Bronchus fibroblast of lung (primary cell): Measurements from ENCODE around the gene C1orf56. TPM values are rescaled to one million over a fixed set of nuclear protein-coding genes. Genes with fewer than 3 reads are reported as not detected.

Experiments used
- total RNA-seq: library from RNA; depleted of rRNA; stranded (reverse); fragments of >200 nt; gene quantifications from 2 replicates; pipeline ENCODE4 v1.2.3, GENCODE V29; 2015

The C1orf56 gene
- total RNA-seq = 3.0 and 3.4 TPM in 2 replicates

GRCh38 chr1:151047591-151047924 is at the start of gene C1orf56:
C1orf56 (plus strand) TSS chr1:151047751; CDS start chr1:151047848, 97 bp downstream.

GRCh38 chr1:151006327-151007052 is 41.1 kb upstream of the C1orf56 start, which contains the start of gene MINDY1:
MINDY1 (minus strand) TSS chr1:151006902; CDS start chr1:151002617, 4,285 bp downstream.

GRCh38 chr1:151008244-151009205 is 39.0 kb upstream of the C1orf56 start, which contains the start of gene PRUNE1:
PRUNE1 (plus strand) TSS chr1:151008449; CDS start chr1:151008633, 184 bp downstream.

GRCh38 chr1:151036356-151036755 is 11.2 kb upstream of the C1orf56 start, which contains the start of gene BNIPL:
BNIPL (plus strand) TSS chr1:151036586; CDS start chr1:151036726, 140 bp downstream.

GRCh38 chr1:151059109-151060006 is 11.8 kb downstream of the C1orf56 start, which contains the start of gene CDC42SE1:
CDC42SE1 (minus strand) TSS chr1:151059622; CDS start chr1:151055730, 3,892 bp downstream.

GRCh38 chr1:151060007-151060656 is 12.6 kb downstream of the C1orf56 start, which contains the start of gene MLLT11:
MLLT11 (plus strand) TSS chr1:151060397; CDS start chr1:151067225, 6,828 bp downstream.

GRCh38 chr1:151070474-151071276 is 23.1 kb downstream of the C1orf56 start, which contains the start of gene GABPB2:
GABPB2 (plus strand) TSS chr1:151070761; CDS start chr1:151088190, 17,429 bp downstream.

Other genes starting within 250 kb of the C1orf56 start
- gene CTSK, start 239.5 kb upstream of the C1orf56 start, total RNA-seq = 49.1 and 50.4 TPM in 2 replicates
- gene ARNT, start 171.2 kb upstream of the C1orf56 start, total RNA-seq = 19.6 and 26.6 TPM in 2 replicates
- 0.15 TPM in 1 of 2 replicates, not detected in the other for gene CTXND2, start 160.6 kb upstream of the C1orf56 start, total RNA-seq
- gene SETDB1, start 121.4 kb upstream of the C1orf56 start, total RNA-seq = 18.8 and 21.0 TPM in 2 replicates
- gene CERS2, start 72.9 kb upstream of the C1orf56 start, total RNA-seq = 113 and 125 TPM in 2 replicates
- 0.17 and 0.30 TPM in 2 replicates for gene ANXA9, start 65.5 kb upstream of the C1orf56 start, total RNA-seq
- 8.8 and 9.8 TPM in 2 replicates for gene MINDY1, start 40.8 kb upstream of the C1orf56 start, total RNA-seq
- 8.2 and 8.4 TPM in 2 replicates for gene PRUNE1, start 39.3 kb upstream of the C1orf56 start, total RNA-seq
- gene BNIPL, start 11.2 kb upstream of the C1orf56 start, total RNA-seq = under 0.01 and 0.17 TPM in 2 replicates
- gene CDC42SE1, start 11.9 kb downstream of the C1orf56 start, total RNA-seq = 27.6 and 28.7 TPM in 2 replicates
- 5.8 and 6.4 TPM in 2 replicates for gene MLLT11, start 12.6 kb downstream of the C1orf56 start, total RNA-seq
- 5.5 and 6.1 TPM in 2 replicates for gene GABPB2, start 23.0 kb downstream of the C1orf56 start, total RNA-seq
- 2.0 and 2.1 TPM in 2 replicates for gene SEMA6C, start 98.9 kb downstream of the C1orf56 start, total RNA-seq
- not detected in 2 replicates for gene TNFAIP8L2, start 108.9 kb downstream of the C1orf56 start, total RNA-seq
- gene LYSMD1, start 118.2 kb downstream of the C1orf56 start, total RNA-seq = 7.0 and 8.2 TPM in 2 replicates
- gene SCNM1, start 118.4 kb downstream of the C1orf56 start, total RNA-seq = 38.7 and 44.0 TPM in 2 replicates
- gene TMOD4, start 128.2 kb downstream of the C1orf56 start, total RNA-seq = 0.45 and 0.50 TPM in 2 replicates
- gene VPS72, start 142.4 kb downstream of the C1orf56 start, total RNA-seq = 56.6 and 58.2 TPM in 2 replicates
- gene PIP5K1A, start 150.8 kb downstream of the C1orf56 start, total RNA-seq = 43.7 and 46.7 TPM in 2 replicates
- gene PSMD4, start 207.0 kb downstream of the C1orf56 start, total RNA-seq = 180 and 182 TPM in 2 replicates
- 12.5 and 12.8 TPM in 2 replicates for gene ZNF687, start 234.5 kb downstream of the C1orf56 start, total RNA-seq